Smooth muscle cell (in vitro differentiated cells): Measurements from ENCODE around the gene PTPRF. TPM values are rescaled to one million over a fixed set of nuclear protein-coding genes. Genes with fewer than 3 reads are reported as not detected.

ENCODE experiments used
- DNase-seq: peaks from one replicate; lab custom pipeline; 2025; ENCODE audit not compliant: unreplicated experiment; lab: John Stamatoyannopoulos, UW
- H2AFZ ChIP-seq: fragments of 200-600 bp; sonication (generic); 2 replicates; pipeline ENCODE4 v1.6.0; 2016; ENCODE audit warnings: antibody characterized with exemption, low read depth, mild to moderate bottlenecking
- H3F3A ChIP-seq: fragments of 200-600 bp; sonication (generic); 2 replicates; pipeline ENCODE4 v1.6.0; 2017; ENCODE audit warnings: antibody characterized with exemption, low read depth
- H3K27ac ChIP-seq: fragments of 200-600 bp; sonication (generic); 2 replicates; pipeline ENCODE4 v1.5.1; 2016; ENCODE audit warnings: low read depth, mild to moderate bottlenecking
- H3K27me3 ChIP-seq: fragments of 200-600 bp; sonication (generic); 2 replicates; pipeline ENCODE4 v1.6.1; 2016; ENCODE audit warnings: low read depth, mild to moderate bottlenecking
- H3K36me3 ChIP-seq: fragments of 200-600 bp; sonication (generic); 2 replicates; pipeline ENCODE4 v1.5.1; 2016; ENCODE audit warnings: low read depth
- H3K4me1 ChIP-seq: fragments of 200-600 bp; sonication (generic); 2 replicates; pipeline ENCODE4 v1.5.1; 2016; ENCODE audit warnings: low read depth
- H3K4me2 ChIP-seq: fragments of 200-600 bp; sonication (generic); 2 replicates; pipeline ENCODE4 v1.6.0; 2016; ENCODE audit warnings: mild to moderate bottlenecking
- H3K4me3 ChIP-seq: fragments of 200-600 bp; sonication (generic); 2 replicates; pipeline ENCODE4 v1.5.1; 2016; ENCODE audit warnings: mild to moderate bottlenecking
- H3K79me2 ChIP-seq: fragments of 200-600 bp; sonication (generic); 2 replicates; pipeline ENCODE4 v1.6.0; 2016; ENCODE audit warnings: low read depth, mild to moderate bottlenecking
- H3K9ac ChIP-seq: fragments of 200-600 bp; sonication (generic); 2 replicates; pipeline ENCODE4 v1.6.0; 2016; ENCODE audit warnings: low read depth
- H3K9me3 ChIP-seq: fragments of 200-600 bp; sonication (generic); replicated peaks from 2 replicates; pipeline ENCODE4 v1.5.1; 2016; ENCODE audit warnings: low read depth
- H4K20me1 ChIP-seq: fragments of 200-600 bp; sonication (generic); 2 replicates; pipeline ENCODE4 v1.6.0; 2016; ENCODE audit warnings: low read depth
- CTCF ChIP-seq: fragments of 200-600 bp; sonication (generic); IDR thresholded peaks from 2 replicates; pipeline ENCODE4 v1.5.1; 2017; ENCODE audit warnings: borderline replicate concordance, mild to moderate bottlenecking, antibody characterized with exemption; ENCODE audit not compliant: insufficient read depth, poor library complexity, severe bottlenecking
- WGBS: methylation state at CpG from one replicate; pipeline ENCODE4 v1.1.7; 2016; ENCODE audit warnings: low lambda C conversion rate; 5-methylcytosine and 5-hydroxymethylcytosine counted together
- polyA plus RNA-seq: library from polyadenylated mRNA; unstranded; fragments of >200 nt; fragmentation: Nextera tagmentation; extraction: Ambion mirVana; gene quantifications from 2 replicates; pipeline ENCODE4 v1.2.1, GENCODE V29; 2016
- total RNA-seq: library from RNA; depleted of rRNA; stranded (reverse); fragments of >200 nt; gene quantifications from 2 replicates; pipeline ENCODE4 v1.2.3, GENCODE V29; 2014

PTPRF gene
- total and polyA plus RNA-seq, 2 experiments from 2014 or later: 39.9 to 71.0 TPM

GRCh38 chr1:43558346-43558841, 27.7 kb downstream of the PTPRF start:
- Histone ChIP-seq H3K4me3 (peak overlapping the region; percentile 27), H3K79me2 (no peaks in the 10 kb centered on the region), H3K9ac (no peak overlapping the region), H4K20me1 (peaks cover 28% of the 10 kb centered on the region), H3K9me3 (no peaks in the 10 kb centered on the region), H3K4me2 (peak overlapping the region; percentile 81), H2AFZ (peak overlapping the region; percentile 67), H3F3A (peaks cover 9% of the 10 kb centered on the region), H3K27ac (peak overlapping the region; percentile 66), H3K4me1 (peaks cover 12% of the 10 kb centered on the region), H3K36me3 (peaks cover 3% of the 10 kb centered on the region), H3K27me3 (no peaks in the 10 kb centered on the region)
- DNase-seq: peak; percentile 28
- 3% methylated on average over 15 of the region's 21 CpGs for WGBS
- no peak for TF ChIP-seq CTCF

- Histone ChIP-seq H3K4me2 (no peak overlapping the region), H2AFZ (no peak overlapping the region), H3K27ac (no peak overlapping the region), H3K36me3 (peaks cover 3% of the 10 kb centered on the region), H3K79me2 (no peaks in the 10 kb centered on the region), H3K4me1 (peaks cover 17% of the 10 kb centered on the region), H3K9ac (no peak overlapping the region), H3K27me3 (no peaks in the 10 kb centered on the region), H4K20me1 (peaks cover 28% of the 10 kb centered on the region), H3K4me3 (no peak overlapping the region), H3K9me3 (no peaks in the 10 kb centered on the region), H3F3A (peaks cover 18% of the 10 kb centered on the region)
- no peak for TF ChIP-seq CTCF
- DNase-seq: no peak
- WGBS: 99% methylated on average over 6 of the region's 6 CpGs
Measured at GRCh38 chr1:43559714-43560113, 29.0 kb downstream of the PTPRF start.

GRCh38 chr1:43560286-43560685, 29.6 kb downstream of the PTPRF start:
- Histone ChIP-seq H4K20me1 (peaks cover 33% of the 10 kb centered on the region), H3K9me3 (no peaks in the 10 kb centered on the region), H2AFZ (no peak overlapping the region)

More at GRCh38 chr1:43560286-43560685, 29.6 kb downstream of the PTPRF start:
- no peak for DNase-seq
- 94% methylated on average over 6 of the region's 6 CpGs for WGBS
- Histone ChIP-seq H3K9ac (no peak overlapping the region), H3K4me2 (no peak overlapping the region), H3K36me3 (peaks cover 3% of the 10 kb centered on the region), H3K27me3 (no peaks in the 10 kb centered on the region), H3F3A (peaks cover 18% of the 10 kb centered on the region), H3K4me3 (no peak overlapping the region), H3K4me1 (peaks cover 22% of the 10 kb centered on the region), H3K27ac (no peak overlapping the region), H3K79me2 (no peaks in the 10 kb centered on the region)
- TF ChIP-seq CTCF: no peak
